Hematopoietic multipotent progenitor cell (in vitro differentiated cells): ENCODE data around the gene TMSB15C. TPM values are rescaled to one million over a fixed set of nuclear protein-coding genes. Genes with fewer than 3 reads are reported as not detected.
"Not testable (repeated sequence)": the region's sequence is repeated elsewhere in the genome, so short reads cannot be mapped to it uniquely, and the experiment has no call there.

Experiments used
- DNase-seq, 3 donors: peaks; one replicate each; pipeline ENCODE4 v3.0.0-alpha.2; 2011 to 2015; ENCODE audit warnings: low read depth in 2 of 3, low spot score in 2 of 3
- total RNA-seq: library from RNA; depleted of rRNA; stranded (reverse); fragments of >200 nt; gene quantifications from one replicate; pipeline ENCODE4 v1.2.3, GENCODE V29; 2012

Gene TMSB15C
- total RNA-seq, 1 donor = 2.4 TPM

DNA sequence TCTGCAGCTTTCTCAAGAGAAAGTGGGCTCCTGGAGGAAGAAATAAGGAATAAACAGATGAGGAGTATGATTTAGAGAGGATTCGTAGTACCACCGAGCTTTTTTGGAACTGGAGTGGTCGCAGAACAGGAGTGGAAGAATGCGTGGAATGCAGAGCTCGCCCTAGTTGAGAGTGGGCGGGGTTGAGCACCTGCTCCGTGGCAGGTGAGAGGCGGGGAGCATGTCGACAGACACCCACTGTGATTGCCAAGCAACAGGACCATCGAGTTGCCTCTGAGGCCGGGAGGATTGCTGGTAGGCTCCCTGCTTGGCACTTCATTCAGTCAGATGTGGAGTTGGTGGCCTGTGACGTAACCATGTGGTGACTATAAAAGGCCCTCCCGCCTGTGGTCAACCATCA is 21.1 kb downstream of the TMSB15C start:
- not testable (repeated sequence) for DNase-seq

GRCh38 chrX:104047171-104047570 is 28.9 kb downstream of the TMSB15C start:
- no peak for DNase-seq

DNA sequence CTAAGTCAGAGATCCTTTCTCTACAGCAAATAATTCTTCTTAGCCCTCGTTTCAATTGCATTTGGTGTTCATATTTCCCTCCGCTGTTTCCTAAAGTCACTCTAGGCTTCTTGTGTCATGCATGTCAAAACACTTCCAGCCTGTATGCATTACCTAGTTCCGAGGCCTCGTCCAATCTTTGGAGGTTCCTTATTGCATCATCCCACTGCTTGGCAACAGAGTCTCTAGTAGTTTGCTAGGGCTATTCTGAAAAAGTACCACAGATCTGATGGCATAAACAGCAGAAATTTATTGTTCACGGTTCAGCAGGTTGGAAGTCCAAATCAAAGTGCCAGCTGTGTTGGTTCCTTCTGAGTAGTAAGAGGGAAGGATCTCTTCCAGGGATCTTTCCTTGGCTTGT is 30.4 kb downstream of the TMSB15C start:
- DNase-seq = no peak

GRCh38 chrX:104041003-104041402 is 35.0 kb downstream of the TMSB15C start:
- DNase-seq = no peak

DNA sequence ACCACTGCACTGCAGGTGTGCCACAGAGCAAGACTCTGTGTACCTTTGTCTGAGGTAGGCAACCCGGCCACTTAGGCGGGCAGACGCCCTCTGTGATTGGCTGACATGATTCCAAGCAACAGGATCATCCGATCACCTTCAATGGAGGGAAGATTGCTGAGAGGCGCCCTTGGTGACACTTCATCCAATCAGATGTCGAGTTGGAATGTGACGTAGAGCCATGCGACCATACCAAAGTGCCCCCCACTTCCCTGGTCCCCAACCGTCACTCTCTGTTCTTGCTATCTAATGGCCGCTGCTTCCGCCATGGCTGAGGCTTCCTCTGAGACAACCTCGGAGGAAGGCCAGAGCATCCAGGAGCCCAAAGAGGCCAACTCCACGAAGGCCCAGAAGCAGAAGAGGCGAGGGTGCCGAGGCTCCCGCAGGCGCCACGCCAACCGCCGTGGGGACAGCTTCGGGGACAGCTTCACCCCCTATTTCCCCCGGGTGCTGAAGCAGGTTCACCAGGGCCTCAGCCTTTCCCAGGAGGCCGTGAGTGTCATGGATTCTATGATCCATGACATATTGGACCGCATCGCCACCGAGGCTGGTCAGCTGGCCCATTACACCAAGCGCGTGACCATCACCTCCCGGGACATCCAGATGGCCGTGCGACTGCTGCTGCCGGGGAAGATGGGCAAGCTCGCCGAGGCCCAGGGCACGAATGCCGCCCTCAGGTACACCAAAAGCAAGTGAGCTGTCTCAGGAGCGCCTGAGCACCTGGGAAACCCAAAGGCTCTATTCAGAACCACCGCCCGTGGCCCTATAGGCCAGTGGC is 36.1 kb downstream of the TMSB15C start, which contains the start of gene H2BW2:
Gene H2BW2 (plus strand): TSS at position 268 of the 817 bp plus-strand sequence. CDS start 39 bp downstream, at position 307.
- no peak for DNase-seq

Other genes starting within 250 kb of the TMSB15C start
- 1.9 TPM for gene RAB9B, start 244.0 kb downstream of the TMSB15C start, total RNA-seq
- gene TMSB15B, start 113.6 kb downstream of the TMSB15C start, total RNA-seq = 3.0 TPM
- gene H2BW1, start 62.5 kb downstream of the TMSB15C start, total RNA-seq = not detected
- gene H2BW2, start 36.3 kb downstream of the TMSB15C start, total RNA-seq = not detected
- gene ZCCHC18, start 36.3 kb upstream of the TMSB15C start, total RNA-seq = 3.8 TPM
- 5.4 TPM for gene SLC25A53, start 80.8 kb upstream of the TMSB15C start, total RNA-seq
- 7.8 TPM for gene FAM199X, start 90.2 kb upstream of the TMSB15C start, total RNA-seq
- gene ESX1, start 178.7 kb upstream of the TMSB15C start, total RNA-seq = not detected